ENCODE data around the gene ACSF2.

ACSF2 gene

DNA sequence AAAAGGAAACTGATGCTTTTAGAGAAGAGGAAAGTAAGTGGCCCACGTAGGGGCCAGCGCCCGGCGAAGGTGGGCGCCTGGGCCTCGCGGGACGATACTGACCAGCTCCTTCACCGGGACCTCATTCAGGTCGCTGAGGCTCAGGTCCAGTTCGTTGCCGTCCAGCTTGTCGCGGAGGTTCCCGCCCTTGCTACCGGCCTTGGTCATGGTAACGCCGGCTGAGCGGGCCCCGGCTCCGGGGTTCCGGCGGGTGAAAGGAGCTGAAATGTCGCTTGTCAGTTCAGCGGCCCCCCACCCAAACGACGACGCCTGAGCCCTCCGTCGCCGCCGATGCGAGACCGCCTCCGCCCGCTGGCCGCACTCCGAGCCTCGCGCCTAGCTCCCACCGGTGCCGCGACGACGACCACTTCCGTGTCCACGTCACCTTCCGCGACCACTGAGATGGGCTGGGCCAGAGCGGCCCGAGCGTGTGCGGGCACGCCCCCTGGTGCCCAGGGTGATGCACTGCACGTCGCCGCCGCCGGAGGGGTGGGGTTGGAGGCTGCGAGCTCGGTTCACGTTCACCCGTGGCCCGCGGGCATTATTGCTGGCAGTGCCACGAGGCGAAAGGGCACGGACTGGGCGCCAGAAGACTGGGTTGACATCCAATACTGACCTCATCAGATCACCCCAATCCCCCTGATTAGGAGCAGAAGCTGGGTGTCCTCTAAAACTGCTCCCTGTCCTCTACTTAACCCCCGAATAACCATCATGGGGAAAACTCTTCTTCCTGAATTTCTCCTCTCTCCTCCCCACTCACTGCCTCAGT lies 28.7 kb upstream of the ACSF2 start, which contains the start of gene LRRC59:
TSS of gene LRRC59 (minus strand) at position 413 of the 808 bp plus-strand sequence. CDS start at position 207, 206 bp downstream.
- TF ChIP-seq EP300 (IDR thresholded peaks at IDR 0.05; ENCODE audit: borderline replicate concordance): no peak
- TF ChIP-seq TAF1 (IDR thresholded peaks at IDR 0.05; ENCODE audit: low read depth): peak; percentile 94
- TF ChIP-seq YY1 (IDR thresholded peaks at IDR 0.05; ENCODE audit: low read depth): peak; percentile 66; the same call in 1 of the 2 replicates
- TF ChIP-seq, protein P1, sequence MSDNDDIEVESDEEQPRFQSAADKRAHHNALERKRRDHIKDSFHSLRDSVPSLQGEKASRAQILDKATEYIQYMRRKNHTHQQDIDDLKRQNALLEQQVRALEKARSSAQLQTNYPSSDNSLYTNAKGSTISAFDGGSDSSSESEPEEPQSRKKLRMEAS (IDR thresholded peaks at IDR 0.05): peak; percentile 97
- TF ChIP-seq CEBPB (IDR thresholded peaks at IDR 0.05): no peak
- TF ChIP-seq FOXM1 (IDR thresholded peaks at IDR 0.05; ENCODE audit: borderline replicate concordance, low read depth): no peak
- TF ChIP-seq, protein P2, sequence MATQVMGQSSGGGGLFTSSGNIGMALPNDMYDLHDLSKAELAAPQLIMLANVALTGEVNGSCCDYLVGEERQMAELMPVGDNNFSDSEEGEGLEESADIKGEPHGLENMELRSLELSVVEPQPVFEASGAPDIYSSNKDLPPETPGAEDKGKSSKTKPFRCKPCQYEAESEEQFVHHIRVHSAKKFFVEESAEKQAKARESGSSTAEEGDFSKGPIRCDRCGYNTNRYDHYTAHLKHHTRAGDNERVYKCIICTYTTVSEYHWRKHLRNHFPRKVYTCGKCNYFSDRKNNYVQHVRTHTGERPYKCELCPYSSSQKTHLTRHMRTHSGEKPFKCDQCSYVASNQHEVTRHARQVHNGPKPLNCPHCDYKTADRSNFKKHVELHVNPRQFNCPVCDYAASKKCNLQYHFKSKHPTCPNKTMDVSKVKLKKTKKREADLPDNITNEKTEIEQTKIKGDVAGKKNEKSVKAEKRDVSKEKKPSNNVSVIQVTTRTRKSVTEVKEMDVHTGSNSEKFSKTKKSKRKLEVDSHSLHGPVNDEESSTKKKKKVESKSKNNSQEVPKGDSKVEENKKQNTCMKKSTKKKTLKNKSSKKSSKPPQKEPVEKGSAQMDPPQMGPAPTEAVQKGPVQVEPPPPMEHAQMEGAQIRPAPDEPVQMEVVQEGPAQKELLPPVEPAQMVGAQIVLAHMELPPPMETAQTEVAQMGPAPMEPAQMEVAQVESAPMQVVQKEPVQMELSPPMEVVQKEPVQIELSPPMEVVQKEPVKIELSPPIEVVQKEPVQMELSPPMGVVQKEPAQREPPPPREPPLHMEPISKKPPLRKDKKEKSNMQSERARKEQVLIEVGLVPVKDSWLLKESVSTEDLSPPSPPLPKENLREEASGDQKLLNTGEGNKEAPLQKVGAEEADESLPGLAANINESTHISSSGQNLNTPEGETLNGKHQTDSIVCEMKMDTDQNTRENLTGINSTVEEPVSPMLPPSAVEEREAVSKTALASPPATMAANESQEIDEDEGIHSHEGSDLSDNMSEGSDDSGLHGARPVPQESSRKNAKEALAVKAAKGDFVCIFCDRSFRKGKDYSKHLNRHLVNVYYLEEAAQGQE (IDR thresholded peaks at IDR 0.05; ENCODE audit: low read depth): 0 out of 2 replicates have a peak, but pooled peaks have one; percentile 9
- TF ChIP-seq, protein P3, sequence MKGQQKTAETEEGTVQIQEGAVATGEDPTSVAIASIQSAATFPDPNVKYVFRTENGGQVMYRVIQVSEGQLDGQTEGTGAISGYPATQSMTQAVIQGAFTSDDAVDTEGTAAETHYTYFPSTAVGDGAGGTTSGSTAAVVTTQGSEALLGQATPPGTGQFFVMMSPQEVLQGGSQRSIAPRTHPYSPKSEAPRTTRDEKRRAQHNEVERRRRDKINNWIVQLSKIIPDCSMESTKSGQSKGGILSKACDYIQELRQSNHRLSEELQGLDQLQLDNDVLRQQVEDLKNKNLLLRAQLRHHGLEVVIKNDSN (IDR thresholded peaks at IDR 0.05): peak; percentile 47; the same call in 1 of the 2 replicates
- peak; percentile 86 for TF ChIP-seq CREB1 (IDR thresholded peaks at IDR 0.05; ENCODE audit: low read depth)
- no peak for TF ChIP-seq ZBTB7A (IDR thresholded peaks at IDR 0.05; ENCODE audit: low read depth)
- no peak; the same call in 1 of the 2 replicates for TF ChIP-seq EGR1 (IDR thresholded peaks at IDR 0.05)
- peak; percentile 52; the same call in 1 of the 2 replicates for TF ChIP-seq TEAD4 (IDR thresholded peaks at IDR 0.05)
- TF ChIP-seq RAD21 (IDR thresholded peaks at IDR 0.05; ENCODE audit: low read depth): peak; percentile 46; the same call in 1 of the 2 replicates
- TF ChIP-seq NFIC (IDR thresholded peaks at IDR 0.05): no peak; the same call in 1 of the 2 replicates
- peak; percentile 80; the same call in 1 of the 2 replicates for TF ChIP-seq TCF12 (IDR thresholded peaks at IDR 0.05; ENCODE audit: low read depth)

DNA sequence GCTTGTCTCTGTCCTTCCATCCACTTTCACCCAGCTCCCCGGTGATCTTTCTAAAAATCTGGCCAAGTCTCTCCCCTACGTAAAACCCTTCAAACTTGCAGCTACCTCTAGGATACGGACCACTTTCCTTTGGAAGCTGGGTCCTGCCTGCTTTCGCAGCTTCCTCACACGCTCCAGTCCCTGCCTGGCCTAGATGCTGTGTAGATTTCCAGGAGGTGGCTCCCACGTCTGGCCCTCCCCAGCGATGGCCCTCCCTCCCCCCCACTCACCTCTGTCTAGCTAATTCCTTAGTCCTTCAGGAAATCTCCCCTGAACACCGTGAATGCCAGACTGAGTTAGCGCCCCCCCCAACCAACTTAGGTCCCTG lies 28.1 kb upstream of the ACSF2 start:
- TF ChIP-seq, protein P2 (IDR thresholded peaks at IDR 0.05; ENCODE audit: low read depth): no peak
- TF ChIP-seq CEBPB (IDR thresholded peaks at IDR 0.05): no peak
- no peak for TF ChIP-seq CREB1 (IDR thresholded peaks at IDR 0.05; ENCODE audit: low read depth)
- TF ChIP-seq YY1 (IDR thresholded peaks at IDR 0.05; ENCODE audit: low read depth): no peak
- TF ChIP-seq TAF1 (IDR thresholded peaks at IDR 0.05; ENCODE audit: low read depth): no peak
- TF ChIP-seq EP300 (IDR thresholded peaks at IDR 0.05; ENCODE audit: borderline replicate concordance): no peak
- TF ChIP-seq NFIC (IDR thresholded peaks at IDR 0.05): no peak
- TF ChIP-seq EGR1 (IDR thresholded peaks at IDR 0.05): no peak
- no peak for TF ChIP-seq RAD21 (IDR thresholded peaks at IDR 0.05; ENCODE audit: low read depth)
- no peak for TF ChIP-seq FOXM1 (IDR thresholded peaks at IDR 0.05; ENCODE audit: borderline replicate concordance, low read depth)
- TF ChIP-seq, protein P1 (IDR thresholded peaks at IDR 0.05): no peak
- TF ChIP-seq TEAD4 (IDR thresholded peaks at IDR 0.05): no peak
- TF ChIP-seq TCF12 (IDR thresholded peaks at IDR 0.05; ENCODE audit: low read depth): no peak
- no peak for TF ChIP-seq ZBTB7A (IDR thresholded peaks at IDR 0.05; ENCODE audit: low read depth)
- TF ChIP-seq, protein P3 (IDR thresholded peaks at IDR 0.05): no peak

DNA sequence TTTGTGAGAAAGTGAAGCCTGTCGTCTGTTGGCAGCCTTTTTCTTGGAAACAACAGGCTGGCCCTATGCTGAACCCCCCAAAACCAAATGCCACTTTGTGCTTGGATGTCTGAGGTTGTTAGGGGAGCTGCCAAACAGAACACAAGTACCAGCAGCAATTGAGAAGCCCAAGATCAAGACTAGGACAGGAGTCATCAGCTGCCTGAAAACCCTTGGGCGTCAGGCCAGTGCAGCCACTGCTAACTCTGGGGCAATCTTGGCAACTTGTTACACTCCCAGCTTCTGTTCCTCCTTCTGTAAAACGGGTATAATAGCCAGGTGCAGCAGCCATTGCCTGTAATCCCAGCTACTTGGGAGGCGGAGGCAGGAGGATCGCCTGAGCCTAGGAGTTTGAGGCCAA lies 19.4 kb upstream of the ACSF2 start:
- TF ChIP-seq TCF12 (IDR thresholded peaks at IDR 0.05; ENCODE audit: low read depth): no peak
- no peak for TF ChIP-seq FOXM1 (IDR thresholded peaks at IDR 0.05; ENCODE audit: borderline replicate concordance, low read depth)
- no peak for TF ChIP-seq CREB1 (IDR thresholded peaks at IDR 0.05; ENCODE audit: low read depth)
- TF ChIP-seq ZBTB7A (IDR thresholded peaks at IDR 0.05; ENCODE audit: low read depth): no peak
- TF ChIP-seq, protein P2 (IDR thresholded peaks at IDR 0.05; ENCODE audit: low read depth): no peak
- TF ChIP-seq YY1 (IDR thresholded peaks at IDR 0.05; ENCODE audit: low read depth): no peak
- TF ChIP-seq, protein P1 (IDR thresholded peaks at IDR 0.05): no peak
- TF ChIP-seq CEBPB (IDR thresholded peaks at IDR 0.05): no peak
- TF ChIP-seq RAD21 (IDR thresholded peaks at IDR 0.05; ENCODE audit: low read depth): no peak
